Chondrocyte (in vitro differentiated cells): Measurements from ENCODE around the gene GABBR2. TPM values are rescaled to one million over a fixed set of nuclear protein-coding genes. Genes with fewer than 3 reads are reported as not detected.

ENCODE experiments used
- DNase-seq: peaks from one replicate; pipeline ENCODE4 v3.0.0; 2021; ENCODE audit warnings: mixed read lengths, low spot score
- H3K27ac Mint-ChIP-seq: one replicate; pipeline ENCODE4 v1.8.0; 2021; ENCODE audit warnings: mild to moderate bottlenecking, moderate library complexity, mixed read lengths; ENCODE audit not compliant: unreplicated experiment
- H3K27me3 Mint-ChIP-seq: 2 replicates; pipeline ENCODE4 v1.8.0; 2021; ENCODE audit warnings: low read depth, mixed read lengths
- H3K36me3 Mint-ChIP-seq: 2 replicates; pipeline ENCODE4 v1.8.0; 2021; ENCODE audit warnings: low read depth, mixed read lengths
- H3K4me1 Mint-ChIP-seq: 2 replicates; pipeline ENCODE4 v1.8.0; 2021; ENCODE audit warnings: low read depth, mild to moderate bottlenecking, mixed read lengths
- H3K4me3 Mint-ChIP-seq: one replicate; pipeline ENCODE4 v1.8.0; 2021; ENCODE audit warnings: mild to moderate bottlenecking, moderate library complexity, mixed read lengths; ENCODE audit not compliant: unreplicated experiment
- H3K9me3 Mint-ChIP-seq: 2 replicates; pipeline ENCODE4 v1.8.0; 2021; ENCODE audit warnings: low read depth, mixed read lengths
- CTCF ChIP-seq: fragments of 200-600 bp; sonication (generic); IDR thresholded peaks from 2 replicates; pipeline ENCODE4 v1.5.0; 2021; ENCODE audit warnings: antibody characterized with exemption, mild to moderate bottlenecking, moderate library complexity
- total RNA-seq: library from RNA; stranded (reverse); gene quantifications from 3 replicates; pipeline ENCODE4 v1.2.1, GENCODE V29; 2021

The GABBR2 gene
- total RNA-seq, 1 donor from 2014 or later: 0.12 TPM

- Mint-ChIP-seq H3K9me3 (no peaks in the 10 kb centered on the region), H3K27ac (no peak overlapping the region), H3K27me3 (peaks cover 66% of the 10 kb centered on the region), H3K4me1 (peaks cover 10% of the 10 kb centered on the region), H3K4me3 (peak overlapping the region; percentile 46), H3K36me3 (no peaks in the 10 kb centered on the region)
- no peak for DNase-seq
- TF ChIP-seq CTCF: no peak
Observed at GRCh38 chr9:98708103-98708932, 417 bp downstream of the GABBR2 start.

- H3K36me3 Mint-ChIP-seq: no peaks in the 10 kb centered on the region
- TF ChIP-seq CTCF: peak; percentile 80
- no peak for DNase-seq
- H3K4me3 Mint-ChIP-seq: peak overlapping the region; percentile 45
- peaks cover 10% of the 10 kb centered on the region for H3K4me1 Mint-ChIP-seq
- no peaks in the 10 kb centered on the region for H3K9me3 Mint-ChIP-seq
- peaks cover 72% of the 10 kb centered on the region for H3K27me3 Mint-ChIP-seq
- no peak overlapping the region for H3K27ac Mint-ChIP-seq
Observed at GRCh38 chr9:98707166-98708102, 1.3 kb downstream of the GABBR2 start.

- peaks cover 73% of the 10 kb centered on the region for H3K27me3 Mint-ChIP-seq
Observed at GRCh38 chr9:98706651-98707165, 2.0 kb downstream of the GABBR2 start.

GRCh38 chr9:98702835-98703380 is 5.8 kb downstream of the GABBR2 start:
- no peak for DNase-seq
- Mint-ChIP-seq H3K4me1 (peaks cover 10% of the 10 kb centered on the region), H3K36me3 (no peaks in the 10 kb centered on the region), H3K9me3 (peaks cover 6% of the 10 kb centered on the region), H3K27ac (no peak overlapping the region), H3K4me3 (no peak overlapping the region), H3K27me3 (peaks cover 84% of the 10 kb centered on the region)
- no peak for TF ChIP-seq CTCF

More at GRCh38 chr9:98706651-98707165, 2.0 kb downstream of the GABBR2 start:
- no peaks in the 10 kb centered on the region for H3K36me3 Mint-ChIP-seq
- H3K4me1 Mint-ChIP-seq: peaks cover 10% of the 10 kb centered on the region
- no peaks in the 10 kb centered on the region for H3K9me3 Mint-ChIP-seq
- H3K27ac Mint-ChIP-seq: no peak overlapping the region
- DNase-seq: no peak
- no peak overlapping the region for H3K4me3 Mint-ChIP-seq
- no peak for TF ChIP-seq CTCF

- Mint-ChIP-seq H3K27me3 (peaks cover 82% of the 10 kb centered on the region), H3K9me3 (peaks cover 6% of the 10 kb centered on the region), H3K4me1 (peaks cover 7% of the 10 kb centered on the region), H3K36me3 (no peaks in the 10 kb centered on the region), H3K27ac (no peak overlapping the region), H3K4me3 (no peak overlapping the region)
- no peak for TF ChIP-seq CTCF
- DNase-seq: no peak
Observed at GRCh38 chr9:98702340-98702739, 6.4 kb downstream of the GABBR2 start.
